ENCODE data around the gene ZC4H2.
A peak's percentile ranks its signal among the peaks of the same experiment; 100 is the strongest.

ZC4H2 gene

DNA sequence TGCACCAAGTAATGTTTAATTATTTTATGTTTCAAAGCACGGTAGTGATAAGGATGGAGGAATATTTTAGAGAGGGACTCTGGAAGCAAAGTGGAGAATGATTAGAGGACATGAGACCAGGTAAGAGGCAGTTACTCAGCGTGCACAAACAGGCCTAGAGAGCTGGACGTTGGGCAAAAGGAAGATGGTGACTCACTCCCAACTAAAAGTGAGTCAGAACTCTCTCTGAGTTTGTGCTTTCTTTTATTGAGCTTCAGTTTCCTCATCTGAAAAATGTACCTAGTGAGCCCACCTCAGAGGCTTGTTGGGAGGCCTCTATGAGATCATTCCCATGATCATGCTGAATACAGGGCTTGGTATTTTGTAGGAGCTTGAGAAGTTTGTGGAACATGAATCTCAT lies 1.6 kb upstream of the ZC4H2 start:
- no peak for DNase-seq (ENCODE audit: extremely low read depth, low read depth)
- TF ChIP-seq, protein P1, sequence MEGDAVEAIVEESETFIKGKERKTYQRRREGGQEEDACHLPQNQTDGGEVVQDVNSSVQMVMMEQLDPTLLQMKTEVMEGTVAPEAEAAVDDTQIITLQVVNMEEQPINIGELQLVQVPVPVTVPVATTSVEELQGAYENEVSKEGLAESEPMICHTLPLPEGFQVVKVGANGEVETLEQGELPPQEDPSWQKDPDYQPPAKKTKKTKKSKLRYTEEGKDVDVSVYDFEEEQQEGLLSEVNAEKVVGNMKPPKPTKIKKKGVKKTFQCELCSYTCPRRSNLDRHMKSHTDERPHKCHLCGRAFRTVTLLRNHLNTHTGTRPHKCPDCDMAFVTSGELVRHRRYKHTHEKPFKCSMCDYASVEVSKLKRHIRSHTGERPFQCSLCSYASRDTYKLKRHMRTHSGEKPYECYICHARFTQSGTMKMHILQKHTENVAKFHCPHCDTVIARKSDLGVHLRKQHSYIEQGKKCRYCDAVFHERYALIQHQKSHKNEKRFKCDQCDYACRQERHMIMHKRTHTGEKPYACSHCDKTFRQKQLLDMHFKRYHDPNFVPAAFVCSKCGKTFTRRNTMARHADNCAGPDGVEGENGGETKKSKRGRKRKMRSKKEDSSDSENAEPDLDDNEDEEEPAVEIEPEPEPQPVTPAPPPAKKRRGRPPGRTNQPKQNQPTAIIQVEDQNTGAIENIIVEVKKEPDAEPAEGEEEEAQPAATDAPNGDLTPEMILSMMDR (IDR thresholded peaks at IDR 0.05; ENCODE audit: low read depth, low read length): no peak

DNA sequence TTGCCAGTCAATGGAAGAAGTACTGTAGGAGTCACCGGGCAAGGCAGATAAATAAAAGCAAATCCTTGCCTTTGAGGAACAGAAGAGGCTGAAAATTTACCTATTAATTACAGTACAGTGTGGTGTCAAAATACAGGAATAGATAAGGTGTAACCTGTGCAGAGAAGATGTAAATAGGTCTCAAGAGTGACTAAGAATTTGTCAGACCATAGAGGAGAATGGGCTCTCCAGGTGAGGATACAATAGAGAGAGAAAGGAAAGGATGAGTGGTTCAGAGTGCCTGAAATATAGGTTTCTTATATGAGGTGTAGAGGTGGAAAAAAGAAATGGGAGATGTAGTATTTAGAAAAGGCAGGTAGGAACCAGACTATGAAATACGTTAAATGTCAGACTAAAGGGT lies 801 bp upstream of the ZC4H2 start:
- TF ChIP-seq, protein P1 (IDR thresholded peaks at IDR 0.05; ENCODE audit: low read depth, low read length): no peak
- DNase-seq (ENCODE audit: extremely low read depth, low read depth): no peak

DNA sequence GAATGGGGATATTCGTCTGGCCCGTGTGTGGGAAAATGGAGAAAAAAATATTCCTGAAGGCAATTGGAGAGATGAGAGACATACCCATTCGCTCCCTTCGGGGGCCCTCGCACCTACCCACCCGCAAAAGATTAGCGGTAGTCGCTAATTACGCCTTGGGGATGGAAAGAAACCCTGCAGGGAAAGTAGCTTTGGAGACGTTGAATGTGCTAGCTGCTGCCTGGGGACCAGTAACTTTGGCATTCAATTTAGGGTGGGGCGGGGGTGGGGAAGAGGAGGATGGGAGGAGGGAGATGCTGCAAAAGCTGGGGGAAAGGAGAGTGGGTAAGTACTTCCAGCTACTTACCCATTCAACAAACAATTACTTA lies 407 bp upstream of the ZC4H2 start:
- TF ChIP-seq, protein P1 (IDR thresholded peaks at IDR 0.05; ENCODE audit: low read depth, low read length): no peak
- DNase-seq (ENCODE audit: extremely low read depth, low read depth): no peak

DNA sequence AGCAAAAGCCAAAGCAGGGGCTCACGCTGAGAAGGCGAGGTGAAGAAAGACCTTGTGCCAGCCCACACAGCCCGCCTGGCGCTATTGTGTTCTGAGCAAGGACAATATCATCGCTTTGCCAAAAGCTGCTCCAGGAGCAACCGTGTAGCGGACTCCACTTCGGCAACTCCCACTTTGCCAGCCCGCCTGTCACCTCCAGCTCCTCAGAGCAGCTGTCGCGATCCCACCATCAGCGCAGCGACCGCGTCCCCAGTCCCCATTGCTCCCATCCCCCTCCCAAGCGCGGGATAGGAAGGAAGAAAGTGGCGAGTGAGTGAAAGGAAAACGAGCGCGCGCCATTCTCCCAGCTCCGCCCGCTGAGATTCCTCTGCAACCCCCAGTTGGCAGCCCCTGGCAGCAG lies 759 bp downstream of the ZC4H2 start:
- TF ChIP-seq, protein P1 (IDR thresholded peaks at IDR 0.05; ENCODE audit: low read depth, low read length): no peak
- no peak for DNase-seq (ENCODE audit: extremely low read depth, low read depth)

DNA sequence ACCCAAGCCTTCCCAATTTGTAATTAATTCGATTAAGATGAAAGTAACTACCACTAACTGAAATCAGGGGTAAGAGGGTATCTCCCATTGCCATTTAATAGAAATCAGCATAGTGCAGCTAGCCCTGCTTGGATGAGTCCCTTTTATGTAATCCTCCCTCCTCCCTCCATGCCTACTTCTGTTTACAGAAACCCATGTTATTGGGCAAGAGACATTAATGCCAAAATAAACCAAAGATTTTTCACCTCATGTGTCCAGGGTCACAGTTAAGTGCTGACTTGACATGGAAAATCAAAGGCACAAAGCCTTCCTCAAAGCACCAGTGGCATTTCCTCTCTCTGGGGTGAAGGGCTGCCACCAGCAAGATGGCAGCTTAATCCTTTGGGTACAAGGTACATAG lies 50.8 kb downstream of the ZC4H2 start:
- TF ChIP-seq, protein P1 (IDR thresholded peaks at IDR 0.05; ENCODE audit: low read depth, low read length): no peak
- DNase-seq (ENCODE audit: extremely low read depth, low read depth): no peak

DNA sequence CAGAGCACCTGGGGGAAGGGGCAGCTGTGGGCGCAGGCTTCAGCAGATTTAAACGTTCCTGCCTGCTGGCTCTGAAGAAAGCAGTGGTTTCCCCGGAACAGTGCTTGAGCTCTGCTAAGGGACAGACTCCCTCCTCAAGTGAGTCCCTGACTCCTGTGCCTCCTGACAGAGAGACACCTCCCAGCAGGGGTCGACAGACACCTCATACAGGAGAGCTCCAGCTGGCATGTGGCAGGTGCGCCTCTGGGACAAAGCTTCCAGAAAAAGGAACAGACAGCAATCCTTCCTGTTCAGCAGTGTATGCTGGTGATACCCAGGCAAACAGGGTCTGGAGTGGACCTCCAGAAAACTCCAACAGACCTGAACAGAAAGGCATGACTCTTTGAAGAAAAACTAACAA lies 68.1 kb downstream of the ZC4H2 start:
- TF ChIP-seq, protein P1 (IDR thresholded peaks at IDR 0.05; ENCODE audit: low read depth, low read length): no peak

DNA sequence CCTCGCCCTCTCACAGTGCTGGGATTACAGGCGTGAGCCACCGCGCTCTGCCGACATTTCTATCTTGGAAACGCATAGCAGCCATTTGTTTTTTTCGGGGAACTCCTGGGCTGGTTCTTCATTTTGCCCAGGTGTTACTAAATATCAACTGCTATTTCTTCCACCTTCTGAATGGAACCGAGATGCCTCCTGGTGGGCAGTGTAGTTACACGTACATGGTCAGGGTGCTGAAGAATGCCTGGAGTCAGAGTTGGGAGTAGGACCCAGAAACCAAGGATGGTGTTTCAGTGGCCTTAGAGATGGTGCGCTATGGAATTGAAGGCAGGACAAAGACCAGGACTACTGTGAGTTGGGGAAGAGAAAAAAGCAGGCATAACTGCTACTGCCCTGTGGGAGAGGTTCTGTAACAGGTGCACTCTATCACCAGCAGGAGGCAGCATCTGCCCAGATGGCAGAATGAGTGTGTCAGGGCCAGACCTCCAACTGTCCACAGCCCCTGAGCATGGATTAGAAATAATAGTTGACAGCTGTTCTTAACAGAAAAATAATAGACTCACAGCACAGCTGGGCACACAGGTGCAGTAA lies 81.7 kb downstream of the ZC4H2 start:
- TF ChIP-seq, protein P1 (IDR thresholded peaks at IDR 0.05; ENCODE audit: low read depth, low read length): peak; percentile 7; the same call in 1 of the 2 replicates
- no peak for DNase-seq (ENCODE audit: extremely low read depth, low read depth)

More for the DNA sequence above, 68.1 kb downstream of the ZC4H2 start:
- no peak for DNase-seq (ENCODE audit: extremely low read depth, low read depth)

Measured in AG09319 (cell line).